ENCODE measurements around the gene MS4A6A. TPM values are rescaled to one million over a fixed set of nuclear protein-coding genes. Genes with fewer than 3 reads are reported as not detected.
A peak's percentile ranks its signal among the peaks of the same experiment; 100 is the strongest.
"Not testable (repeated sequence)": the region's sequence is repeated elsewhere in the genome, so short reads cannot be mapped to it uniquely, and the experiment has no call there.

MS4A6A gene
- polyA plus RNA-seq, 3 donors: 978 to 3,009 (median 2,353) TPM

- 100% methylated on average over 1 of the region's 3 CpGs for WGBS (ENCODE audit: insufficient coverage)
- Histone ChIP-seq H3K4me2 (replicated peaks; ENCODE audit: extremely low read depth, low read length, poor library complexity, severe bottlenecking) (peak overlapping the region; percentile 56), H3K27ac (ENCODE audit: low read depth in 1 of 2, low read length in 2 of 2) (peak overlapping the region in 1 of 2 donors; percentile 77), H3K9me3 (replicated peaks in 1 of 2; ENCODE audit: control insufficient read depth in 1 of 2, insufficient read depth in 1 of 2, low read length in 2 of 2) (peaks cover 0 to 9% of the 10 kb centered on the region in 2 donors), H3K4me1 (ENCODE audit: control insufficient read depth in 1 of 2, insufficient read depth in 2 of 2, low read length in 2 of 2) (peaks cover 36 to 49% of the 10 kb centered on the region in 2 donors), H3K4me3 (replicated peaks in 1 of 3; ENCODE audit: low read depth in 2 of 3, low read length in 3 of 3) (peak overlapping the region in 1 of 3 experiments; percentile 49), H2AFZ (ENCODE audit: insufficient read depth, low read depth, low read length, poor library complexity, severe bottlenecking) (peak overlapping the region; percentile 44), H3K79me2 (ENCODE audit: insufficient read depth, low read length) (peaks cover 8% of the 10 kb centered on the region), H3K9ac (ENCODE audit: insufficient read depth, low read length, poor library complexity, severe bottlenecking) (no peak overlapping the region), H4K20me1 (ENCODE audit: insufficient read depth, low read length) (no peaks in the 10 kb centered on the region), H3K27me3 (ENCODE audit: control insufficient read depth in 2 of 2, insufficient read depth in 2 of 2, low read length in 2 of 2) (no peaks in the 10 kb centered on the region), H3K36me3 (replicated peaks in 1 of 2; ENCODE audit: control insufficient read depth in 1 of 2, insufficient read depth in 2 of 2, low read length in 2 of 2) (no peaks in the 10 kb centered on the region)
- H3K27ac Mint-ChIP-seq: peak overlapping the region; percentile 64 to 97 (median 92)
- peaks cover 0 to 1% (median 0%) of the 10 kb centered on the region in 3 donors for H3K27me3 Mint-ChIP-seq (ENCODE audit: low read depth in 3 of 3)
- intact Hi-C loops (cut with micrococcal nuclease): no loop called here
- TF ChIP-seq CTCF (IDR thresholded peaks at IDR 0.05): no peak
- no peak overlapping the region for H3K4me3 Mint-ChIP-seq
- H3K4me1 Mint-ChIP-seq: peaks cover 46% of the 10 kb centered on the region
- peaks cover 14 to 26% of the 10 kb centered on the region in 2 donors for H3K36me3 Mint-ChIP-seq
- H3K9me3 Mint-ChIP-seq: peaks cover 4 to 26% (median 18%) of the 10 kb centered on the region in 7 donors
- DNase-seq: no peak
Observed at GRCh38 chr11:60194511-60194910, 11.6 kb upstream of the MS4A6A start.

GRCh38 chr11:60193687-60194433 is 11.0 kb upstream of the MS4A6A start:
- H3K4me3 Mint-ChIP-seq: peak overlapping the region in 1 of 2 donors; percentile 71
- H3K9me3 ChIP-seq (replicated peaks in 1 of 2; ENCODE audit: control insufficient read depth in 1 of 2, insufficient read depth in 1 of 2, low read length in 2 of 2): peaks cover 0 to 9% of the 10 kb centered on the region in 2 donors
- peak; percentile 88 for TF ChIP-seq CTCF (IDR thresholded peaks at IDR 0.05)
- intact Hi-C loops (cut with micrococcal nuclease): no loop called here
- peak overlapping the region in 1 of 3 experiments; percentile 49 for H3K4me3 ChIP-seq (replicated peaks in 1 of 3; ENCODE audit: low read depth in 2 of 3, low read length in 3 of 3)
- no peaks in the 10 kb centered on the region for H3K27me3 ChIP-seq (ENCODE audit: control insufficient read depth in 2 of 2, insufficient read depth in 2 of 2, low read length in 2 of 2)
- H3K27me3 Mint-ChIP-seq (ENCODE audit: low read depth in 3 of 3): peaks cover 0 to 1% (median 0%) of the 10 kb centered on the region in 3 donors
- peak overlapping the region in 1 of 2 donors; percentile 77 for H3K27ac ChIP-seq (ENCODE audit: low read depth in 1 of 2, low read length in 2 of 2)
- H3K36me3 Mint-ChIP-seq: peaks cover 14 to 26% of the 10 kb centered on the region in 2 donors
- no peaks in the 10 kb centered on the region for H4K20me1 ChIP-seq (ENCODE audit: insufficient read depth, low read length)
- H3K9me3 Mint-ChIP-seq: peaks cover 4 to 26% (median 18%) of the 10 kb centered on the region in 7 donors
- peak overlapping the region; percentile 56 for H3K4me2 ChIP-seq (replicated peaks; ENCODE audit: extremely low read depth, low read length, poor library complexity, severe bottlenecking)
- peaks cover 8% of the 10 kb centered on the region for H3K79me2 ChIP-seq (ENCODE audit: insufficient read depth, low read length)
- DNase-seq: peak; percentile 77 to 86 (median 77)
- no peaks in the 10 kb centered on the region for H3K36me3 ChIP-seq (replicated peaks in 1 of 2; ENCODE audit: control insufficient read depth in 1 of 2, insufficient read depth in 2 of 2, low read length in 2 of 2)
- H2AFZ ChIP-seq (ENCODE audit: insufficient read depth, low read depth, low read length, poor library complexity, severe bottlenecking): peak overlapping the region; percentile 44
- WGBS (ENCODE audit: insufficient coverage): 0% methylated on average over 1 of the region's 1 CpG
- peaks cover 52% of the 10 kb centered on the region for H3K4me1 Mint-ChIP-seq
- peaks cover 42 to 55% of the 10 kb centered on the region in 2 donors for H3K4me1 ChIP-seq (ENCODE audit: control insufficient read depth in 1 of 2, insufficient read depth in 2 of 2, low read length in 2 of 2)
- peak overlapping the region; percentile 83 to 97 (median 92) for H3K27ac Mint-ChIP-seq
- no peak overlapping the region for H3K9ac ChIP-seq (ENCODE audit: insufficient read depth, low read length, poor library complexity, severe bottlenecking)

GRCh38 chr11:60192564-60192963 is 9.7 kb upstream of the MS4A6A start:
- H3K9ac ChIP-seq (ENCODE audit: insufficient read depth, low read length, poor library complexity, severe bottlenecking); DNase-seq; H4K20me1 ChIP-seq (ENCODE audit: insufficient read depth, low read length); intact Hi-C loops (cut with micrococcal nuclease); H3K36me3 ChIP-seq (replicated peaks in 1 of 2; ENCODE audit: control insufficient read depth in 1 of 2, insufficient read depth in 2 of 2, low read length in 2 of 2); H3K79me2 ChIP-seq (ENCODE audit: insufficient read depth, low read length); H3K9me3 ChIP-seq (replicated peaks in 1 of 2; ENCODE audit: control insufficient read depth in 1 of 2, insufficient read depth in 1 of 2, low read length in 2 of 2); H3K4me3 Mint-ChIP-seq; H3K27me3 Mint-ChIP-seq (ENCODE audit: low read depth in 3 of 3); H3K4me2 ChIP-seq (replicated peaks; ENCODE audit: extremely low read depth, low read length, poor library complexity, severe bottlenecking); H3K27me3 ChIP-seq (ENCODE audit: control insufficient read depth in 2 of 2, insufficient read depth in 2 of 2, low read length in 2 of 2); H2AFZ ChIP-seq (ENCODE audit: insufficient read depth, low read depth, low read length, poor library complexity, severe bottlenecking): not testable (repeated sequence)
- Mint-ChIP-seq H3K4me1 (peaks cover 57% of the 10 kb centered on the region), H3K36me3 (peaks cover 8 to 13% of the 10 kb centered on the region in 2 donors), H3K9me3 (peaks cover under 1 to 21% (median 17%) of the 10 kb centered on the region in 7 donors), H3K27ac (peak overlapping the region in 5 of 7 donors; percentile 68 to 92 (median 81))
- no CpG with 5 or more reads among the region's 4 CpGs for WGBS (ENCODE audit: insufficient coverage)
- peak overlapping the region in 1 of 2 donors; percentile 77 for H3K27ac ChIP-seq (ENCODE audit: low read depth in 1 of 2, low read length in 2 of 2)
- peaks cover 49 to 64% of the 10 kb centered on the region in 2 donors for H3K4me1 ChIP-seq (ENCODE audit: control insufficient read depth in 1 of 2, insufficient read depth in 2 of 2, low read length in 2 of 2)
- H3K4me3 ChIP-seq (replicated peaks in 1 of 3; ENCODE audit: low read depth in 2 of 3, low read length in 3 of 3): peak overlapping the region in 1 of 3 experiments; percentile 49

Measured in CD14-positive monocyte (primary cell).